Measurements from ENCODE around the gene RAPGEF6.

DNA sequence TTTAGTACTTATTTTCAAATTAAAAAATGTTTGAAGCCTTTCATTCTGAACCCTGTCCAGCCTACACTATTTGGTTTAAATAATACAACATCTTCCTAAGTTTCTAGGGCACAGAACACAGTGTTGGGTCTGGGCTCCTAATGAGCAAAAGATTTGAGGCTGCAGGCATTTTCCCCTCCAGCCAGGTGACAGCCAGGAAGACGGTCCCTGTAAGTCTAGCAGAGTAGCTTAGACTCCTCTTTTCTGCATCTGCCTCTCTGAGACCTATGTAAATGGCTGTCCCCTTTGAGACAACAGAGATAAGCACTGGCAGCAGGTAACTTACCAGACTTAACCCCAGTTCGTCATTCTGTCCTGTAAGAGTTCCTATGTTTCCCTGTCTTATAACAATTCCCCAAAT, 229.4 kb downstream of the RAPGEF6 start:
- TF ChIP-seq, protein P1, sequence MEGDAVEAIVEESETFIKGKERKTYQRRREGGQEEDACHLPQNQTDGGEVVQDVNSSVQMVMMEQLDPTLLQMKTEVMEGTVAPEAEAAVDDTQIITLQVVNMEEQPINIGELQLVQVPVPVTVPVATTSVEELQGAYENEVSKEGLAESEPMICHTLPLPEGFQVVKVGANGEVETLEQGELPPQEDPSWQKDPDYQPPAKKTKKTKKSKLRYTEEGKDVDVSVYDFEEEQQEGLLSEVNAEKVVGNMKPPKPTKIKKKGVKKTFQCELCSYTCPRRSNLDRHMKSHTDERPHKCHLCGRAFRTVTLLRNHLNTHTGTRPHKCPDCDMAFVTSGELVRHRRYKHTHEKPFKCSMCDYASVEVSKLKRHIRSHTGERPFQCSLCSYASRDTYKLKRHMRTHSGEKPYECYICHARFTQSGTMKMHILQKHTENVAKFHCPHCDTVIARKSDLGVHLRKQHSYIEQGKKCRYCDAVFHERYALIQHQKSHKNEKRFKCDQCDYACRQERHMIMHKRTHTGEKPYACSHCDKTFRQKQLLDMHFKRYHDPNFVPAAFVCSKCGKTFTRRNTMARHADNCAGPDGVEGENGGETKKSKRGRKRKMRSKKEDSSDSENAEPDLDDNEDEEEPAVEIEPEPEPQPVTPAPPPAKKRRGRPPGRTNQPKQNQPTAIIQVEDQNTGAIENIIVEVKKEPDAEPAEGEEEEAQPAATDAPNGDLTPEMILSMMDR (IDR thresholded peaks at IDR 0.05; ENCODE audit: borderline replicate concordance, extremely low read depth, low read length, poor library complexity, severe bottlenecking): no peak
- TF ChIP-seq EZH2 (IDR thresholded peaks at IDR 0.05; ENCODE audit: borderline replicate concordance, low read depth, low read length, severe bottlenecking): no peak

Data from DND-41 (cell line).